ENCODE data around the gene RSPH10B2.
A peak's percentile ranks its signal among the peaks of the same experiment; 100 is the strongest.
"Not testable (repeated sequence)": the region's sequence is repeated elsewhere in the genome, so short reads cannot be mapped to it uniquely, and the experiment has no call there.

RSPH10B2 gene

DNA sequence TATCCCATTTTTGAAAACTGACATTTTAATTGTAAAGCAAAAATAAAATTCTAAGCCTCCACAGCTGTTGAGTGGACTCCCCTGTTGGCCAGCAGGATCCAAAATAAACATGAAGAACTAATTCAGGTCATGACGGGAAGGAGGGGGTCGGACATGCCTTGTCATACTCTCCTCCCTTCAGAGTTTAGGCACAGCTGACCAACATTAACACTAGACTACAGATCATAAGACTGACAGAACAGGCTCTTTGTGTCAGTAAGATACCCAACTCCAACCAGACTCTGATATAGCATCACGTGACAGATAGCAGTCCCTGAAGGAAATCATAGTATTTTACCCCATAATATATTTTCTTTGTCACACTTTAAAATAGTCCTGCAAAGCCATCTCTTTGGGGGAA lies 26.2 kb upstream of the RSPH10B2 start:
- Histone ChIP-seq H3K4me3 (ENCODE audit: low read depth in 1 of 2, low read length in 2 of 2) (no peak overlapping the region), H3K36me3 (ENCODE audit: insufficient read depth, low read length) (no peaks in the 10 kb centered on the region)

DNA sequence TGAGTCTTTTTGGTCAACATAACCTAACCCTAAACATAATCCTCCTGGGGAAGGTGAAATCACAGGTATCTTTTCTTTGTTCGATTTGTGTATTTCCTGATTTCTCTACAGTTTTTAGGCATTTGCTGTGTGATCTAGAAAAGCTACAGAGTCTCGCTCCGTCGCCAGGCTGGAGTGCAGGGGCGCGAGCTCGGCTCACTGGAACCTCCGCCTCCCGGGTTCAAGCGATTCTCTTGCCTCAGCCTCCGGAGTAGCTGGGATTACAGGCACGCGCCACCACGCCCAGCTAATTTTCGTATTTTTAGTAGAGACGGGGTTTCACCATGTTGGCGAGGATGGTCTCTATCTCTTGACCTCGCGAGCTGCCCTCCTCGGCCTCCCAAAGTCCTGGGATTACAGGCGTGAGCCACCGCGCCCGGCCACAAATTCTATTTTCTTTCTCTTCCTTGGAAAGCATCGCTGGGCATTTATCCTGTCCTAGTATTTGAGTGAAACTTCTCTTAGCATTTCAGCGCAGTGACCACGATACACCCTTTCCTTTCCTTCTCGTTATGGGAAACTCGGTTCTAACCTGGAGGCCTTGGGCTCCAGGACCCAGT lies 24.9 kb upstream of the RSPH10B2 start:
- H3K9ac ChIP-seq (ENCODE audit: low read length) = peak overlapping the region; percentile 65

More for the DNA sequence above, 26.2 kb upstream of the RSPH10B2 start:
- H3K27me3 ChIP-seq (ENCODE audit: control insufficient read depth in 1 of 2, insufficient read depth in 2 of 2, low read length in 2 of 2) = no peaks in the 10 kb centered on the region
- H3K27ac ChIP-seq (ENCODE audit: low read depth, low read length) = no peak overlapping the region
- H3K4me1 ChIP-seq (ENCODE audit: insufficient read depth, low read length) = no peaks in the 10 kb centered on the region
- H3K9ac ChIP-seq (ENCODE audit: low read length) = no peak overlapping the region
- H3K9me3 ChIP-seq (ENCODE audit: low read length) = no peaks in the 10 kb centered on the region

GRCh38 chr7:6729492-6730342 lies 24.2 kb upstream of the RSPH10B2 start:
- Histone ChIP-seq H3K4me3 (ENCODE audit: low read depth in 1 of 2, low read length in 2 of 2) (peak overlapping the region; percentile 73 to 97), H3K27me3 (ENCODE audit: control insufficient read depth in 1 of 2, insufficient read depth in 2 of 2, low read length in 2 of 2) (no peaks in the 10 kb centered on the region), H3K36me3 (ENCODE audit: insufficient read depth, low read length) (no peaks in the 10 kb centered on the region), H3K27ac (ENCODE audit: low read depth, low read length) (peak overlapping the region; percentile 86), H3K9ac (ENCODE audit: low read length) (peak overlapping the region; percentile 65), H3K9me3 (ENCODE audit: low read length) (no peaks in the 10 kb centered on the region), H3K4me1 (ENCODE audit: insufficient read depth, low read length) (no peaks in the 10 kb centered on the region)

More for the DNA sequence above, 24.9 kb upstream of the RSPH10B2 start:
- not testable (repeated sequence) for H3K36me3 ChIP-seq (ENCODE audit: insufficient read depth, low read length); H3K9me3 ChIP-seq (ENCODE audit: low read length); H3K27me3 ChIP-seq (ENCODE audit: control insufficient read depth in 1 of 2, insufficient read depth in 2 of 2, low read length in 2 of 2); H3K4me1 ChIP-seq (ENCODE audit: insufficient read depth, low read length)
- Histone ChIP-seq H3K27ac (ENCODE audit: low read depth, low read length) (peak overlapping the region; percentile 86), H3K4me3 (ENCODE audit: low read depth in 1 of 2, low read length in 2 of 2) (peak overlapping the region; percentile 73 to 97)

- peak overlapping the region; percentile 65 for H3K9ac ChIP-seq (ENCODE audit: low read length)
- no peaks in the 10 kb centered on the region for H3K9me3 ChIP-seq (ENCODE audit: low read length)
- no peaks in the 10 kb centered on the region for H3K4me1 ChIP-seq (ENCODE audit: insufficient read depth, low read length)
- H3K27me3 ChIP-seq (ENCODE audit: control insufficient read depth in 1 of 2, insufficient read depth in 2 of 2, low read length in 2 of 2) = no peaks in the 10 kb centered on the region
- no peaks in the 10 kb centered on the region for H3K36me3 ChIP-seq (ENCODE audit: insufficient read depth, low read length)
- peak overlapping the region; percentile 86 for H3K27ac ChIP-seq (ENCODE audit: low read depth, low read length)
- peak overlapping the region; percentile 73 to 97 for H3K4me3 ChIP-seq (ENCODE audit: low read depth in 1 of 2, low read length in 2 of 2)
Measured at GRCh38 chr7:6730343-6730633, 23.6 kb upstream of the RSPH10B2 start.

GRCh38 chr7:6738415-6738814 lies 15.5 kb upstream of the RSPH10B2 start:
- H3K27ac ChIP-seq (ENCODE audit: low read depth, low read length) = not testable (repeated sequence)

GRCh38 chr7:6744410-6745100 lies 9.3 kb upstream of the RSPH10B2 start:
- not testable (repeated sequence) for H3K4me1 ChIP-seq (ENCODE audit: insufficient read depth, low read length); H3K36me3 ChIP-seq (ENCODE audit: insufficient read depth, low read length); H3K4me3 ChIP-seq (ENCODE audit: low read depth in 1 of 2, low read length in 2 of 2); H3K27ac ChIP-seq (ENCODE audit: low read depth, low read length); H3K9ac ChIP-seq (ENCODE audit: low read length); H3K27me3 ChIP-seq (ENCODE audit: control insufficient read depth in 1 of 2, insufficient read depth in 2 of 2, low read length in 2 of 2); H3K9me3 ChIP-seq (ENCODE audit: low read length)

More at GRCh38 chr7:6738415-6738814, 15.5 kb upstream of the RSPH10B2 start:
- H3K4me1 ChIP-seq (ENCODE audit: insufficient read depth, low read length); H3K9ac ChIP-seq (ENCODE audit: low read length); H3K4me3 ChIP-seq (ENCODE audit: low read depth in 1 of 2, low read length in 2 of 2); H3K27me3 ChIP-seq (ENCODE audit: control insufficient read depth in 1 of 2, insufficient read depth in 2 of 2, low read length in 2 of 2); H3K9me3 ChIP-seq (ENCODE audit: low read length): not testable (repeated sequence)
- H3K36me3 ChIP-seq (ENCODE audit: insufficient read depth, low read length) = peaks cover 23% of the 10 kb centered on the region

DNA sequence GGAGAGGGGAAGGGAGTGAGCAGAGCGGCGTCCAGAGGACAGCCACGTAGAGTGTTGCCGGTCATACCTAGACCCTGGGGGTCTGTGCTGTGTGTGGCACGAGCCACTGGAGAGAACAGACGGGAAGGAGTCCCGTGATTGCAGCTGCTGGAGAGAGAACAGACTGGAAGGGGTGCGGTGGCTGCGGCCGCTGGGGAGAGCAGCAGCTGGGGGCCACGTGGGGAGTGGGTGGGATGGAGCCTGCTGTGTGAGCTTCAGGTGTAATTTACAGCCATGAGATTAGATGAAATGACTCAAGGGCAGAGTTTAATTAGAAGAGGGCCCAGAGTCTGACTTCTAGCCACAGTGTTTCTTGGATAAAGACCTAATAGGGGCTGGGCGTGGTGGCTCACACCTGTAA lies 4.6 kb upstream of the RSPH10B2 start:
- not testable (repeated sequence) for H3K9ac ChIP-seq (ENCODE audit: low read length); H3K4me1 ChIP-seq (ENCODE audit: insufficient read depth, low read length); H3K27me3 ChIP-seq (ENCODE audit: control insufficient read depth in 1 of 2, insufficient read depth in 2 of 2, low read length in 2 of 2); H3K4me3 ChIP-seq (ENCODE audit: low read depth in 1 of 2, low read length in 2 of 2); H3K27ac ChIP-seq (ENCODE audit: low read depth, low read length); H3K9me3 ChIP-seq (ENCODE audit: low read length); H3K36me3 ChIP-seq (ENCODE audit: insufficient read depth, low read length)

- not testable (repeated sequence) for H3K4me1 ChIP-seq (ENCODE audit: insufficient read depth, low read length); H3K27me3 ChIP-seq (ENCODE audit: control insufficient read depth in 1 of 2, insufficient read depth in 2 of 2, low read length in 2 of 2); H3K9ac ChIP-seq (ENCODE audit: low read length); H3K4me3 ChIP-seq (ENCODE audit: low read depth in 1 of 2, low read length in 2 of 2); H3K27ac ChIP-seq (ENCODE audit: low read depth, low read length); H3K36me3 ChIP-seq (ENCODE audit: insufficient read depth, low read length); H3K9me3 ChIP-seq (ENCODE audit: low read length)
Measured at GRCh38 chr7:6750173-6750572, 3.7 kb upstream of the RSPH10B2 start.

DNA sequence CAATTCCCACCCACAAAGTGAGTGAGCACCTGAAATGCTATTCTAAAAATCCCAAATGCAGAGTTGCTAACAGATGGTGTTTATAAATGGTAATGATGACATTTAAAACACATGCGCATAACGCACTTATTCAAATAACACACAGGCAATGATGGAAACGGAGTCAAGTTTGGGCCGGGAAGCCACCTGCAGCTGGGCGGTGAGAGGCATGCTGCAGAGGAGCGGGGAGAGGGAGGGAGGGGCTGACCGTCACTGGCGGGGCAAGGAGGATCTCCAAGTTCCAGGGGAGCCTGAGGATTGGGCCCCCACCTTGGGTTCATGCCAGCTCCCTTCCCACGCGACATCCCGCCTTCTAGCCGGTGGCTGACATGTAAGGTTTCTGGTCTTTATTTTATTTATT lies 7.3 kb downstream of the RSPH10B2 start:
- not testable (repeated sequence) for H3K9ac ChIP-seq (ENCODE audit: low read length); H3K4me1 ChIP-seq (ENCODE audit: insufficient read depth, low read length); H3K9me3 ChIP-seq (ENCODE audit: low read length); H3K27me3 ChIP-seq (ENCODE audit: control insufficient read depth in 1 of 2, insufficient read depth in 2 of 2, low read length in 2 of 2); H3K27ac ChIP-seq (ENCODE audit: low read depth, low read length); H3K4me3 ChIP-seq (ENCODE audit: low read depth in 1 of 2, low read length in 2 of 2); H3K36me3 ChIP-seq (ENCODE audit: insufficient read depth, low read length)

DNA sequence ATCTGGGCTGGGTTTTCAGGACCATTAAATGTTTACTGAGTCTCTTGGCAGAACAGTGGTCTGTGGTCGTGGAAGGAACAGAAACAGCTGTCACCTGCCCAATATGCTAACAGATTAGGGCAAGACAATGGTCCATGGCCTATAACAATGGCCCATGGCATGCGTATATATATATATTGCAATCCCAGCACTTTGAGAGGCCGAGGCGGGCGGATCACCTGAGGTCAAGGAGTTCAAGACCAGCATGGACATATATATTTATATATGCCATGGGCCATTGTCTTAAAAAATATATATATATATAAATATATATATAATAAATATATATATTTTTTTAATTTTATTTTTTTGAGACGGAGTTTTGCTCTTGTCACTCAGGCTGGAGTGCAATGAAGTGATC lies 27.7 kb downstream of the RSPH10B2 start:
- H3K27me3 ChIP-seq (ENCODE audit: control insufficient read depth in 1 of 2, insufficient read depth in 2 of 2, low read length in 2 of 2); H3K4me1 ChIP-seq (ENCODE audit: insufficient read depth, low read length): not testable (repeated sequence)

GRCh38 chr7:6789353-6789752 lies 35.5 kb downstream of the RSPH10B2 start:
- not testable (repeated sequence) for H3K4me3 ChIP-seq (ENCODE audit: low read depth in 1 of 2, low read length in 2 of 2); H3K9me3 ChIP-seq (ENCODE audit: low read length); H3K27ac ChIP-seq (ENCODE audit: low read depth, low read length); H3K9ac ChIP-seq (ENCODE audit: low read length); H3K4me1 ChIP-seq (ENCODE audit: insufficient read depth, low read length); H3K27me3 ChIP-seq (ENCODE audit: control insufficient read depth in 1 of 2, insufficient read depth in 2 of 2, low read length in 2 of 2); H3K36me3 ChIP-seq (ENCODE audit: insufficient read depth, low read length)

More for the DNA sequence above, 27.7 kb downstream of the RSPH10B2 start:
- H3K36me3 ChIP-seq (ENCODE audit: insufficient read depth, low read length); H3K9ac ChIP-seq (ENCODE audit: low read length); H3K9me3 ChIP-seq (ENCODE audit: low read length); H3K4me3 ChIP-seq (ENCODE audit: low read depth in 1 of 2, low read length in 2 of 2); H3K27ac ChIP-seq (ENCODE audit: low read depth, low read length): not testable (repeated sequence)
